ENCODE results near the gene SPRR2D. TPM values are rescaled to one million over a fixed set of nuclear protein-coding genes. Genes with fewer than 3 reads are reported as not detected.

SPRR2D gene
- total and polyA plus RNA-seq, 2 of the 4 experiments (the other 2 are of a cell fraction) = not detected

- H3K18ac ChIP-seq (ENCODE audit: low read depth, low read length) = no peak overlapping the region
- no peaks in the 10 kb centered on the region for H3K36me3 ChIP-seq (ENCODE audit: control insufficient read depth, insufficient read depth, low read length)
- H2BK20ac ChIP-seq (ENCODE audit: low read depth, low read length) = no peak overlapping the region
- H2AFZ ChIP-seq (replicated peaks; ENCODE audit: low read length, poor library complexity) = no peak overlapping the region
- ChIA-PET POLR2A (ENCODE audit: unreplicated experiment) (no interaction called here), CTCF (no interaction called here)
- no peak for ATAC-seq (ENCODE audit: low read depth)
- dilution Hi-C loops (cut with HindIII; ENCODE audit: low sequenced_read_pairs, unreplicated experiment) = no loop called here
- no peak overlapping the region for H2BK120ac ChIP-seq (ENCODE audit: low read depth, low read length)
- H3K4me2 ChIP-seq (ENCODE audit: low read depth, low read length) = no peak overlapping the region
- H2AK5ac ChIP-seq (ENCODE audit: low read depth, low read length) = no peak overlapping the region
- no peak overlapping the region for H4K8ac ChIP-seq (ENCODE audit: low read depth in 2 of 2, low read length in 2 of 2)
- H3K56ac ChIP-seq (ENCODE audit: extremely low read depth, insufficient read depth, low read length) = no peak overlapping the region
- DNase-seq = no peak
- intact Hi-C loops (cut with micrococcal nuclease) = no loop called here
- H4K20me1 ChIP-seq (ENCODE audit: insufficient read depth, low read length) = no peaks in the 10 kb centered on the region
- H3K4me3 ChIP-seq (ENCODE audit: insufficient read depth, low read depth, low read length) = no peak overlapping the region
- no peaks in the 10 kb centered on the region for H3K79me1 ChIP-seq (ENCODE audit: low read depth in 1 of 2, low read length in 2 of 2)
- no peaks in the 10 kb centered on the region for H3K27me3 ChIP-seq (ENCODE audit: control insufficient read depth, insufficient read depth, low read length)
- H3K9ac ChIP-seq (ENCODE audit: low read depth, low read length) = no peak overlapping the region
- in situ Hi-C loops (cut with MboI; ENCODE audit: low sequenced_read_pairs) = no loop called here
- no peak for TF ChIP-seq ELK1 (IDR thresholded peaks at IDR 0.05; ENCODE audit: borderline replicate concordance, low read depth, low read length)
- no peak for TF ChIP-seq RAD21 (IDR thresholded peaks at IDR 0.05; ENCODE audit: low read length)
- no peak for TF ChIP-seq RCOR1 (IDR thresholded peaks at IDR 0.05; ENCODE audit: insufficient replicate concordance, low read length)
- TF ChIP-seq, protein P1, sequence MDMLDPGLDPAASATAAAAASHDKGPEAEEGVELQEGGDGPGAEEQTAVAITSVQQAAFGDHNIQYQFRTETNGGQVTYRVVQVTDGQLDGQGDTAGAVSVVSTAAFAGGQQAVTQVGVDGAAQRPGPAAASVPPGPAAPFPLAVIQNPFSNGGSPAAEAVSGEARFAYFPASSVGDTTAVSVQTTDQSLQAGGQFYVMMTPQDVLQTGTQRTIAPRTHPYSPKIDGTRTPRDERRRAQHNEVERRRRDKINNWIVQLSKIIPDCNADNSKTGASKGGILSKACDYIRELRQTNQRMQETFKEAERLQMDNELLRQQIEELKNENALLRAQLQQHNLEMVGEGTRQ (IDR thresholded peaks at IDR 0.05; ENCODE audit: low read depth, low read length) = no peak
- TF ChIP-seq NFE2L2 (IDR thresholded peaks at IDR 0.05; ENCODE audit: low read depth, low read length) = no peak
- no peak for TF ChIP-seq FOS (IDR thresholded peaks at IDR 0.05; ENCODE audit: low read depth, low read length)
- TF ChIP-seq RFX5 (IDR thresholded peaks at IDR 0.05; ENCODE audit: low read depth, low read length) = no peak
- no peak for TF ChIP-seq MAZ (IDR thresholded peaks at IDR 0.05; ENCODE audit: borderline replicate concordance, low read depth, low read length)
- no peak for TF ChIP-seq CTCF (conservative IDR thresholded peaks at IDR 0.05; ENCODE audit: low read depth, low read length)
- no peak for TF ChIP-seq POLR2A (IDR thresholded peaks at IDR 0.05; ENCODE audit: low read depth, low read length)
- TF ChIP-seq CEBPB (IDR thresholded peaks at IDR 0.05; ENCODE audit: low read depth, low read length) = no peak
- TF ChIP-seq MAFK (IDR thresholded peaks at IDR 0.05; ENCODE audit: low read depth, low read length) = no peak
- no peak for TF ChIP-seq MXI1 (IDR thresholded peaks at IDR 0.05; ENCODE audit: borderline replicate concordance, low read depth, low read length)
- TF ChIP-seq SMC3 (IDR thresholded peaks at IDR 0.05; ENCODE audit: low read depth, low read length) = no peak
- TF ChIP-seq BHLHE40 (IDR thresholded peaks at IDR 0.05; ENCODE audit: low read depth, low read length) = no peak
- TF ChIP-seq CHD1 (IDR thresholded peaks at IDR 0.05; ENCODE audit: low read depth, low read length) = no peak
- no peak overlapping the region for H3K23ac ChIP-seq (ENCODE audit: low read depth, low read length)
- no peak overlapping the region for H3K14ac ChIP-seq (replicated peaks; ENCODE audit: low read depth, low read length)
- H3K27ac ChIP-seq (ENCODE audit: insufficient read depth, low read length) = no peak overlapping the region
- H2BK15ac ChIP-seq (ENCODE audit: low read depth, low read length) = no peak overlapping the region
- H2AK9ac ChIP-seq (replicated peaks; ENCODE audit: low read depth, low read length, poor library complexity) = no peak overlapping the region
- no peaks in the 10 kb centered on the region for H3K4me1 ChIP-seq (ENCODE audit: control insufficient read depth, insufficient read depth, low read length)
- no CpG with 5 or more reads among the region's 1 CpG for WGBS, 2 experiments (ENCODE audit: extremely low coverage in 2 of 2, insufficient read length in 1 of 2)
- no peak overlapping the region for H4K5ac ChIP-seq (ENCODE audit: low read depth, low read length)
- no TSS peak for BruUV-seq (replicated peaks)
- no peaks in the 10 kb centered on the region for H3K9me3 ChIP-seq (ENCODE audit: control insufficient read depth, insufficient read depth, low read length)
- no peak overlapping the region for H4K91ac ChIP-seq (ENCODE audit: insufficient read depth, low read depth, low read length)
- H3K9me1 ChIP-seq (ENCODE audit: insufficient read depth, low read length) = no peaks in the 10 kb centered on the region
- no peak overlapping the region for H2BK5ac ChIP-seq (ENCODE audit: low read depth, low read length, poor library complexity, severe bottlenecking)
- no peak overlapping the region for H3K4ac ChIP-seq (ENCODE audit: low read depth, low read length)
Measured at GRCh38 chr1:153028766-153029165, 12.2 kb downstream of the SPRR2D start.

Measured in IMR-90 (cell line).